ENCODE results near the gene RUNX3.
A peak's percentile ranks its signal among the peaks of the same experiment; 100 is the strongest.
"Not testable (repeated sequence)": the region's sequence is repeated elsewhere in the genome, so short reads cannot be mapped to it uniquely, and the experiment has no call there.

The RUNX3 gene

DNA sequence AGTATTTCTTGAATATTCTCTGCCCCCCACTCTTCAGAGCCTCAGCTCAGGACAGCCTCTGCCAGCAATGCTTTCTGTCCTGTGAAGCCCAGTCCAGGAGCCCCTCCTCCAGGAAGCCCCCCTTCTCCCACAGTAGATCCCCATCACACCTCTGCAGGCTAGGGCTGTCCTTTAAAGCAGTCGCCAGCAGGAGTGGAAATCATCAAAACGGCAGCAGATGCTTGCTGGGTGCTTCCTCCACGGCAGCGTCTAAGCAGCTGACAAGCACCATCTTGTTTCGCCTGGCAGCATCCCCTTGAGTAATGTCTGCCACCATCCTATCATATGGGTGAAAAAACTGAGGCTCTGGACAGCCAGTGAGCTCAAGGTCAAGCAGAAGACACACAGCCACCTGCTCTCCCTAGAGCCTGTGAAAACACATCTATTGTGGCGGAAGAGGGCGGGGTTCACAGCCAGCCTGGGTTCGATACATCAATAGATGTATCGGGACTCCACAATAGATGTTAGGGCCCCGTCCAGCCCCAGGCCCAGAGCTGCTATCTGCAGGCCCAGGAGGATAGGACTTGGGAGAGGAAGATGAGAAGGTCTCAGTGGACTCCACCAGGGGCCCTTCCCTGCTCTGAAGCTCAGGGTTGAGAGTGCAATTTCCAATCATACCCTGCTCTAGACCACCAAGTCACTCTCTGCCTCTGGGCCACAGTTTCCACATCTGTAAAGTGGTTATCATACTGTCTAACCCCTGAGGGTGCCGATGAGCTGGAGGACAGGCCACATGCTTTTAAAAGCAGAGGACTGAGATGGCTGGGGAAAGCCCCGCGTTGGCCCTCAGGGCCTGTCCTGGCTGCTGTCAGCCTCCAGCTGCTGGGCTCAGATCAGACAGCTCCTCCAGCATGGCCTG, 17.5 kb downstream of the RUNX3 start:
- DNase-seq, result peak; percentile 58

- DNase-seq, result no peak
These were observed 18.4 kb downstream of the RUNX3 start for GRCh38 chr1:24911651-24912155.

- DNase-seq, result peak; percentile 93
These were observed 19.1 kb downstream of the RUNX3 start for GRCh38 chr1:24910751-24911650.

- no peak for DNase-seq
These were observed 19.9 kb downstream of the RUNX3 start for GRCh38 chr1:24910210-24910609.

DNA sequence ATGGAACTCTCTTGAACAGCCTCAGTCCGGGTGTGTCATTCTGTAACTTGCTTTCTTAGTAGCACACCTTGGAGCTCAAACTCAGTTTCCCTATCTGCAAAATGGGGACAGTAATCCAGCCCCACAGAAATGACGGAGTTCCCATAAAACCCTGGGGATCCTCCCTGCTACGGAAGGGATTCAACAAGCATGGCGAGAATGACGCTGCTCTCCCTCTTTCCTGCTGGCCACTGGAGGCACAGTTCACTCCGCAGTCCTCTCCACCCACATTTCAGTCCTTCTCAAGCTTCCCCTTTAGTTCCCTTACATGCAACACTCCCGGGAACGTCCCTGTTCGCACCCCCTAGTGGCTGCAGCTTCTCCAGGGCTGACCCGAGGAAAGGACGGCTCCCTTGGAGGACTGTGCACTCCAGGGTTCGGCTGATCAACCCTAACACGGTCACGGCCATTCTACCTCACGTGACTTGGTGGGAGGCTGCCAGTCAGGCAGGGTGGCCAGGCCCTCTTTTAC, 20.6 kb downstream of the RUNX3 start:
- DNase-seq, result no peak

- DNase-seq, result no peak
These were observed 21.4 kb downstream of the RUNX3 start for GRCh38 chr1:24908591-24909259.

- not testable (repeated sequence) for DNase-seq
These were observed 22.3 kb downstream of the RUNX3 start for GRCh38 chr1:24907587-24908294.

GRCh38 chr1:24906760-24907490, 23.2 kb downstream of the RUNX3 start:
- DNase-seq, result no peak

DNA sequence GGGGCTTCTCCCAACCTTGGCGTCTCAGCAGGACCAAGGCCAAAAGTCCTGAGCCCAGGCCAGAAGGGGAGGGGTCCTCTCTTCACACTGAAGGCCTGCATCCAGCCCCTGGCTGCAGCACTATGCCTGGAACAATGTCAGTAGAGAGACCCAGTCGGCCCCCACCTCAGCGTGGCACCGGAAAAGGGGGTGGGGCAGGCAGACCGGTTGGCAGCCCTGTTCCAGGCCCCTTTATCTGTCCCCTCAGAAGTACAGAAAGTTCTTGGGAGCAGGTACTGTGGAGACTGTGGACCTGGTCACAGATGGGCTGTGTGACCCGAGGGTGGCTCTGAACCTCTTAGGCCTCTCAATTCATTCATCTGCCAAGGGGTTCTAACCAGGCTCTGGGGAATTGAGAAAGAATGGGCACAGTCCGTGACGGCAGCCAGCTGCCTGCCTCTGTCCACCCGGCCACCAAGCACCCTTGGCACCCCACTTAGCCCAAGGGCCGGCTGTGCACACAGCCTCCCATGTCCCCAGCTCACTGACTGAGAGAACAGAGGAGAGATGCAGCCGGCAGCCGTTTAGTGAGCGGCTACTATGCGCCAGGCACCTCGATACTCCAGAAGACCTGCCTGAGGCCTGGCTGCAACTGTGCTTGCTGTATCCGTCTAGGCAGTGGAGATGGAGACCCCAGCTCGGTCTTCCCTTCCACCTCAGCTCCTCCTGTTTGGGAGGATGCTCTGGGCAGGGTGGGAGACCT, 23.9 kb downstream of the RUNX3 start:
- DNase-seq, result no peak

DNA sequence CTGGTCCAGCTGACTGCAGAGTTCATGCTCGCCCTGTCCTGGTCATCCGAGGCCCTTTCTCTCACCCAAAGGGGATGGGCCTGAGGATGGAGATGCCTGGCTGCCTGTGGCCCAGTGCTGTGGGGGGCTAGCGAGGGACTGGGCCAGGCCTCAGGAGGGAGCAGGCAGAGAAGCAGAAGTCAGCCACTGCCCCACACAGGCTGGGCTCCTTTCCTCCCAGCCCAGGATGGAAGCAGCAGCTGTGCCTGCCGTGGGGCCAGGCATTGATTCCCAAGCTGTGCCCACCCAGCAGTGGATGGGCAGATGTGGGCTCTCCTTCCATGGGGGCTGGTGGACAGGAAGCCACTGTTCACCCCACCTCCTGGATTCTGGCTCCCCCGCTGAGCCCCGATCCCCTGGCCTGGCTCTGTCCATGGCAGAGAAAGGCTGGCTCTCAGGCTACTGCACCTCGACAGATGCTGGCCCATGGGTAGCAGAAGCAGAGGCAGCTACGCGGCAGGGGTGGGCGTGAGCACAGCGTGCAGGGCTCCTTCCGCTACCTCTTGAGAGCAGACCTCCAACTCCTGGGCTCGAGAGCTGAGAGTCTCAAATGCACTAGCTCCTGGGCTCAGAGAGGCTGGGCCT, 24.6 kb downstream of the RUNX3 start:
- DNase-seq, result peak; percentile 0

- DNase-seq, result no peak
These were observed 25.2 kb downstream of the RUNX3 start for GRCh38 chr1:24904731-24905354.

DNA sequence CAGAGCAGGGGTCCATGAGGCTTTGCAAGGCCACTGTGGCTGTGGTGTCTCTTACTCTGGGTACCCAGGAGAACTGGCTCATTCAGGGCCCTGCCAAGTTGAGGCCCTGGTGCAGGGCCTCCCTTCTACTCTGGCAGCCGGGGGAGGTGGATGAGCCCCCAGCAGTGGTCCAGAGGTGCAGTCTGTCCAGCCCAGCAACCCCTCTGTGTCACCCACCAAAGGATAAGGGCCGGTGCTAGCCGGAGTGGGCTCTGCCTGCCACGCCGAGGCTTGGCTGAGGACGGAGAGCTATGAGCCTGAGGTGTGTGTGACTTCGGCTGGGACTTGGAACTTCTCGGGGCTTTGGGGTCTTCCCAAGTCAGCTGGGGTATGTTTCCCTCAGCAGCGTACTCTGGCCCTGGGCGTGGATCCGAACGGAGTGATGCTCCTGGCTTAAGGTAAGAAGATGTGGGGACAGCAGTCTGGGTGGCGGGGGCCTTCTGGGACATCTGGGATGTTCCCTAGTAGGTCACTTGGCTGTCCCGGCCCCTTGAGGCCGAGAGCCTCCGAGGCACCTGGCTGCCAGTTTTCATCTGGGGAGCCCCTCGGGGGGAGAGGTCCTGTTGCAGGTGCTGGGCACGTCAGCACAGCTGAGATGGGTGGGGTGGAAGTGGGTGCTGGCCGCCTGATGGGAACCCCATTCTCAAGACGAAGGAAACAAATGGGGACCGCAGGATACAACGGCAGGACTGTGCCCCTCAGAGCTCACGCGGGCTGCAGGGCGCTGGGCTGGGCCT, 25.9 kb downstream of the RUNX3 start:
- no peak for DNase-seq

- DNase-seq, result no peak
These were observed 26.5 kb downstream of the RUNX3 start for GRCh38 chr1:24903560-24903954.

GRCh38 chr1:24903011-24903461, 27.0 kb downstream of the RUNX3 start:
- DNase-seq, result no peak

- no peak for DNase-seq
These were observed 27.6 kb downstream of the RUNX3 start for GRCh38 chr1:24902471-24902891.

- DNase-seq, result no peak
These were observed 28.1 kb downstream of the RUNX3 start for GRCh38 chr1:24901791-24902470.

- DNase-seq, result no peak
These were observed 28.9 kb downstream of the RUNX3 start for GRCh38 chr1:24900985-24901781.
